Dendritic cell treated with granulocyte-macrophage colony-stimulating factor and Interleukin-4, amounts not matched to agents 40 ng/mL and 50 ng/mL, for 4 days (primary cell): ENCODE data around the gene MRPS17.

ENCODE experiments used
- H3K27ac Mint-ChIP-seq: one replicate; pipeline ENCODE4 v1.8.0; 2022; ENCODE audit warnings: mild to moderate bottlenecking, mixed read lengths
- H3K27me3 Mint-ChIP-seq: one replicate; pipeline ENCODE4 v1.8.0; 2022; ENCODE audit warnings: mild to moderate bottlenecking, mixed read lengths
- H3K36me3 Mint-ChIP-seq: one replicate; pipeline ENCODE4 v1.8.0; 2022; ENCODE audit warnings: low read depth, mixed read lengths
- H3K4me1 Mint-ChIP-seq: one replicate; pipeline ENCODE4 v1.8.0; 2022; ENCODE audit warnings: low read depth, mixed read lengths
- H3K4me3 Mint-ChIP-seq: one replicate; pipeline ENCODE4 v1.8.0; 2022; ENCODE audit warnings: mild to moderate bottlenecking, moderate library complexity, mixed read lengths
- H3K9me3 Mint-ChIP-seq: one replicate; pipeline ENCODE4 v1.8.0; 2022; ENCODE audit warnings: mixed read lengths
- intact Hi-C: fragments of 100-400 bp; cut with micrococcal nuclease; formaldehyde crosslinking; loops from one replicate; pipeline ENCODE4 v1.15.0; 2022

MRPS17 gene

GRCh38 chr7:55992346-55992745, 40.7 kb downstream of the MRPS17 start:
- intact Hi-C loops: no loop called here
- Mint-ChIP-seq H3K36me3 (peaks cover 97% of the 10 kb centered on the region), H3K9me3 (no peaks in the 10 kb centered on the region), H3K4me1 (no peaks in the 10 kb centered on the region), H3K27me3 (no peaks in the 10 kb centered on the region), H3K4me3 (no peak overlapping the region), H3K27ac (no peak overlapping the region)

GRCh38 chr7:55996856-55997500, 45.3 kb downstream of the MRPS17 start:
- intact Hi-C loops: no loop called here
- H3K4me1 Mint-ChIP-seq: peaks cover 23% of the 10 kb centered on the region
- H3K27me3 Mint-ChIP-seq: no peaks in the 10 kb centered on the region
- peaks cover 95% of the 10 kb centered on the region for H3K36me3 Mint-ChIP-seq
- no peaks in the 10 kb centered on the region for H3K9me3 Mint-ChIP-seq
- peak overlapping the region; percentile 22 for H3K27ac Mint-ChIP-seq
- no peak overlapping the region for H3K4me3 Mint-ChIP-seq

- Mint-ChIP-seq H3K9me3 (no peaks in the 10 kb centered on the region), H3K4me3 (no peak overlapping the region), H3K36me3 (peaks cover 36% of the 10 kb centered on the region), H3K27me3 (no peaks in the 10 kb centered on the region), H3K4me1 (peaks cover 27% of the 10 kb centered on the region), H3K27ac (peak overlapping the region; percentile 35)
- intact Hi-C loops: loop anchor here (1.0 kb wide), 1 partner anchor 71 kb away; no protein-coding TSS in a partner anchor
Measured at GRCh38 chr7:56003749-56004148, 52.1 kb downstream of the MRPS17 start.
